Neural cell (in vitro differentiated cells): ENCODE results near the gene PLOD2. TPM values are rescaled to one million over a fixed set of nuclear protein-coding genes. Genes with fewer than 3 reads are reported as not detected.

Source experiments
- H2AFZ ChIP-seq: fragments of 200-600, 300-800 bp; sonication (generic), shearing (Covaris generic); 2 replicates; pipeline ENCODE4 v1.6.0; 2014; ENCODE audit warnings: low read depth, mild to moderate bottlenecking, antibody characterized with exemption, low read length, moderate library complexity
- H3F3A ChIP-seq: fragments of 200-600 bp; shearing (Covaris generic); 2 replicates; pipeline ENCODE4 v1.6.1; 2016; ENCODE audit warnings: mild to moderate bottlenecking, moderate library complexity, mixed read lengths, antibody characterized with exemption, low read length; ENCODE audit not compliant: insufficient read depth, poor library complexity, severe bottlenecking
- H3K27ac ChIP-seq: fragments of 200-600, 300-800 bp; sonication (generic), shearing (Covaris generic); 2 replicates; pipeline ENCODE4 v1.5.1; 2014; ENCODE audit warnings: mild to moderate bottlenecking, low read length, moderate library complexity
- H3K27me3 ChIP-seq: fragments of 300-800, 200-600 bp; sonication (generic), shearing (Covaris generic); 2 replicates; pipeline ENCODE4 v1.6.0; 2014; ENCODE audit warnings: mild to moderate bottlenecking, low read depth, low read length, moderate library complexity; ENCODE audit not compliant: insufficient read depth
- H3K36me3 ChIP-seq: fragments of 300-800, 200-600 bp; sonication (generic), shearing (Covaris generic); 2 replicates; pipeline ENCODE4 v1.5.1; 2014; ENCODE audit warnings: mild to moderate bottlenecking, antibody characterized with exemption, low read length, moderate library complexity; ENCODE audit not compliant: insufficient read depth
- H3K4me2 ChIP-seq: fragments of 300-800, 200-600 bp; sonication (generic), shearing (Covaris generic); 2 replicates; pipeline ENCODE4 v1.6.0; 2014; ENCODE audit warnings: mild to moderate bottlenecking, low read length
- H3K4me3 ChIP-seq: fragments of 300-800, 200-600 bp; sonication (generic), shearing (Covaris generic); 2 replicates; pipeline ENCODE4 v1.5.1; 2014; ENCODE audit warnings: mild to moderate bottlenecking, low read length, moderate library complexity
- H3K79me2 ChIP-seq: fragments of 200-600 bp; shearing (Covaris generic); replicated peaks from 2 replicates; pipeline ENCODE4 v1.6.0; 2014; ENCODE audit warnings: mild to moderate bottlenecking, low read length, moderate library complexity; ENCODE audit not compliant: insufficient read depth
- H3K9ac ChIP-seq: fragments of 300-800, 200-600 bp; sonication (generic), shearing (Covaris generic); 2 replicates; pipeline ENCODE4 v1.6.1; 2016; ENCODE audit warnings: mild to moderate bottlenecking, low read length, mixed read lengths
- H3K9me2 ChIP-seq: fragments of 200-600 bp; shearing (Covaris generic); 2 replicates; pipeline ENCODE4 v1.6.1; 2016; ENCODE audit warnings: mild to moderate bottlenecking, low read length, mixed read lengths; ENCODE audit not compliant: insufficient read depth
- H3K9me3 ChIP-seq: fragments of 200-600, 300-800 bp; sonication (generic), shearing (Covaris generic); 2 replicates; pipeline ENCODE4 v1.6.1; 2016; ENCODE audit warnings: mild to moderate bottlenecking, mixed run types, low read length, moderate library complexity, mixed read lengths
- H4K20me1 ChIP-seq: fragments of 200-600 bp; shearing (Covaris generic); 2 replicates; pipeline ENCODE4 v1.6.1; 2016; ENCODE audit warnings: mild to moderate bottlenecking, mixed run types; ENCODE audit not compliant: insufficient read depth
- EP300 ChIP-seq: fragments of 450-650 bp; conservative IDR thresholded peaks from 2 replicates; pipeline ENCODE4 v1.6.1; 2014; ENCODE audit warnings: antibody characterized with exemption, mild to moderate bottlenecking, moderate library complexity; ENCODE audit not compliant: poor library complexity, severe bottlenecking
- EZH2 ChIP-seq: fragments of 200-600, 300-800 bp; shearing (Covaris generic), sonication (generic); IDR thresholded peaks from 2 replicates; pipeline ENCODE4 v1.6.1; 2014; ENCODE audit warnings: antibody characterized with exemption, low read length, borderline replicate concordance, mild to moderate bottlenecking; ENCODE audit not compliant: insufficient read depth, poor library complexity, severe bottlenecking
- MXI1 ChIP-seq: fragments of 450-650 bp; conservative IDR thresholded peaks from 2 replicates; pipeline ENCODE4 v1.6.1; 2014; ENCODE audit warnings: antibody characterized with exemption, mild to moderate bottlenecking; ENCODE audit not compliant: poor library complexity, severe bottlenecking
- POLR2AphosphoS5 ChIP-seq: IDR thresholded peaks from 2 replicates; pipeline ENCODE4 v1.6.1; 2012
- RAD21 ChIP-seq: fragments of 450-650 bp; conservative IDR thresholded peaks from 2 replicates; pipeline ENCODE4 v1.6.1; 2014; ENCODE audit warnings: antibody characterized with exemption, mild to moderate bottlenecking, moderate library complexity
- REST ChIP-seq: IDR thresholded peaks from 2 replicates; pipeline ENCODE4 v1.6.1; 2012; ENCODE audit warnings: borderline replicate concordance
- SMC3 ChIP-seq: fragments of 450-650 bp; conservative IDR thresholded peaks from 2 replicates; pipeline ENCODE4 v1.6.1; 2014; ENCODE audit warnings: antibody characterized with exemption, mild to moderate bottlenecking, moderate library complexity; ENCODE audit not compliant: poor library complexity
- TAF1 ChIP-seq: IDR thresholded peaks from 2 replicates; pipeline ENCODE4 v1.6.1; 2012; ENCODE audit warnings: low read depth
- polyA plus RNA-seq: library from polyadenylated mRNA; depleted of rRNA; stranded (reverse); fragments of >200 nt; gene quantifications from 2 replicates; pipeline ENCODE4 v1.2.3, GENCODE V29; 2014
- TF ChIP-seq, protein P1 (sequence below): fragments of 450-650 bp; IDR thresholded peaks from 2 replicates; pipeline ENCODE4 v1.5.1; 2014; ENCODE audit warnings: antibody characterized with exemption, mild to moderate bottlenecking, moderate library complexity; ENCODE audit not compliant: poor library complexity, severe bottlenecking

PLOD2 gene
- polyA plus RNA-seq, 1 donor from 2014 or later: 5.6 TPM

DNA sequence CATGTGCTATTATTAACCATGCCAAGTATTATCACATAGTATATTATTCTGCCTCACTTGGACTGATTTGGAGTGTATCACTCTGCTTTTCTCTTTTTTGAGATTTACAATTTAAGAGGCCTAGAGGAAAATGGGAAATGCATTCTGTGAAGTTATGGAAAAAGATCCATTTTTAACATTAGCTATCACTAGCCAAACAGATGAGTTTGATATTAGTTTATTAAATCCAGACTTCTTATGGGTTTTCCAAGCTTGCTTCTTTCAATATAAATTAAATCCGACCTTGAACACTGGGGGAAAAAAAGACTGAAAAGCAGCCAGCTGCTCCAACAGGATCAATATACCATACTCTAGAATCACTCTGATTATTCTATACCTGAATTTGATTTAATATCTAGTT lies 30.1 kb upstream of the PLOD2 start:
- no peaks in the 10 kb centered on the region for H3K9me2 ChIP-seq
- no peak overlapping the region for H3K27ac ChIP-seq
- no peaks in the 10 kb centered on the region for H3K27me3 ChIP-seq
- no peaks in the 10 kb centered on the region for H4K20me1 ChIP-seq
- no peak overlapping the region for H3K4me2 ChIP-seq
- H3F3A ChIP-seq: no peaks in the 10 kb centered on the region
- H3K9ac ChIP-seq: no peak overlapping the region
- no peak overlapping the region for H3K4me3 ChIP-seq
- no peaks in the 10 kb centered on the region for H3K36me3 ChIP-seq
- TF ChIP-seq POLR2AphosphoS5 (no peak), RAD21 (no peak), EP300 (no peak), MXI1 (no peak)
- TF ChIP-seq, protein P1, sequence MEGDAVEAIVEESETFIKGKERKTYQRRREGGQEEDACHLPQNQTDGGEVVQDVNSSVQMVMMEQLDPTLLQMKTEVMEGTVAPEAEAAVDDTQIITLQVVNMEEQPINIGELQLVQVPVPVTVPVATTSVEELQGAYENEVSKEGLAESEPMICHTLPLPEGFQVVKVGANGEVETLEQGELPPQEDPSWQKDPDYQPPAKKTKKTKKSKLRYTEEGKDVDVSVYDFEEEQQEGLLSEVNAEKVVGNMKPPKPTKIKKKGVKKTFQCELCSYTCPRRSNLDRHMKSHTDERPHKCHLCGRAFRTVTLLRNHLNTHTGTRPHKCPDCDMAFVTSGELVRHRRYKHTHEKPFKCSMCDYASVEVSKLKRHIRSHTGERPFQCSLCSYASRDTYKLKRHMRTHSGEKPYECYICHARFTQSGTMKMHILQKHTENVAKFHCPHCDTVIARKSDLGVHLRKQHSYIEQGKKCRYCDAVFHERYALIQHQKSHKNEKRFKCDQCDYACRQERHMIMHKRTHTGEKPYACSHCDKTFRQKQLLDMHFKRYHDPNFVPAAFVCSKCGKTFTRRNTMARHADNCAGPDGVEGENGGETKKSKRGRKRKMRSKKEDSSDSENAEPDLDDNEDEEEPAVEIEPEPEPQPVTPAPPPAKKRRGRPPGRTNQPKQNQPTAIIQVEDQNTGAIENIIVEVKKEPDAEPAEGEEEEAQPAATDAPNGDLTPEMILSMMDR: no peak
- no peak overlapping the region for H2AFZ ChIP-seq
- H3K79me2 ChIP-seq: no peaks in the 10 kb centered on the region
- no peaks in the 10 kb centered on the region for H3K9me3 ChIP-seq

- no peak overlapping the region for H3K4me3 ChIP-seq
- no peak overlapping the region for H3K27ac ChIP-seq
- no peak overlapping the region for H2AFZ ChIP-seq
- H3K9me2 ChIP-seq: no peaks in the 10 kb centered on the region
- no peaks in the 10 kb centered on the region for H3K79me2 ChIP-seq
- H3K4me2 ChIP-seq: no peak overlapping the region
- H3K36me3 ChIP-seq: no peaks in the 10 kb centered on the region
- TF ChIP-seq RAD21 (peak; percentile 70), POLR2AphosphoS5 (no peak), EZH2 (no peak), TAF1 (no peak), EP300 (no peak), MXI1 (no peak), REST (no peak), SMC3 (peak; percentile 73)
- TF ChIP-seq, protein P1: peak; percentile 73
- H4K20me1 ChIP-seq: no peaks in the 10 kb centered on the region
- H3K27me3 ChIP-seq: no peaks in the 10 kb centered on the region
- H3K9ac ChIP-seq: no peak overlapping the region
- no peaks in the 10 kb centered on the region for H3F3A ChIP-seq
- no peaks in the 10 kb centered on the region for H3K9me3 ChIP-seq
These were observed 28.7 kb upstream of the PLOD2 start for GRCh38 chr3:146189519-146190173.
